OCI-LY1 (cell line): Measurements from ENCODE around the gene DOCK10.

ENCODE experiments used
- H2AFZ ChIP-seq: fragments of 200-600 bp; sonication (generic), shearing (Covaris generic); 2 replicates; pipeline ENCODE4 v1.6.0; 2014; ENCODE audit warnings: antibody characterized with exemption, mild to moderate bottlenecking, low read length
- H3F3A ChIP-seq: fragments of 200-600 bp; sonication (generic), shearing (Covaris generic); 2 replicates; pipeline ENCODE4 v1.6.0; 2014; ENCODE audit warnings: mild to moderate bottlenecking, antibody characterized with exemption, low read length, moderate library complexity; ENCODE audit not compliant: insufficient read depth
- H3K27ac ChIP-seq: fragments of 200-600 bp; sonication (generic); 2 replicates; pipeline ENCODE4 v1.5.1; 2014; ENCODE audit warnings: low read length, mixed run types, mild to moderate bottlenecking, low read depth; ENCODE audit not compliant: poor library complexity, severe bottlenecking
- H3K27me3 ChIP-seq: fragments of 200-600 bp; sonication (generic); 2 replicates; pipeline ENCODE4 v1.6.0; 2014; ENCODE audit warnings: antibody characterized with exemption, mild to moderate bottlenecking, low read length, moderate library complexity; ENCODE audit not compliant: insufficient read depth
- H3K36me3 ChIP-seq: fragments of 200-600 bp; sonication (generic); 2 replicates; pipeline ENCODE4 v1.6.1; 2014; ENCODE audit warnings: mild to moderate bottlenecking, antibody characterized with exemption, low read length, moderate library complexity, mixed read lengths; ENCODE audit not compliant: insufficient read depth
- H3K4me1 ChIP-seq: fragments of 200-600 bp; sonication (generic); 2 replicates; pipeline ENCODE4 v1.5.1; 2014; ENCODE audit warnings: mild to moderate bottlenecking, low read length, moderate library complexity; ENCODE audit not compliant: insufficient read depth, severe bottlenecking
- H3K4me2 ChIP-seq: fragments of 200-600 bp; sonication (generic), shearing (Covaris generic); 2 replicates; pipeline ENCODE4 v1.6.1; 2014; ENCODE audit warnings: low read length
- H3K4me3 ChIP-seq: fragments of 200-600 bp; sonication (generic); 2 replicates; pipeline ENCODE4 v1.5.1; 2014; ENCODE audit warnings: low read length, low read depth, mild to moderate bottlenecking, mixed read lengths; ENCODE audit not compliant: poor library complexity, severe bottlenecking
- H3K79me2 ChIP-seq: fragments of 200-600 bp; shearing (Covaris generic); 2 replicates; pipeline ENCODE4 v1.6.1; 2016; ENCODE audit warnings: mixed run types, low read length, mixed read lengths; ENCODE audit not compliant: insufficient read depth
- H3K9ac ChIP-seq: fragments of 200-600 bp; sonication (generic), shearing (Covaris generic); 2 replicates; pipeline ENCODE4 v1.6.1; 2014; ENCODE audit warnings: mild to moderate bottlenecking, low read length, mixed read lengths
- H3K9me2 ChIP-seq: fragments of 200-600 bp; sonication (generic), shearing (Covaris generic); 2 replicates; pipeline ENCODE4 v1.6.1; 2014; ENCODE audit warnings: low read depth, mild to moderate bottlenecking, low read length, mixed read lengths
- H3K9me3 ChIP-seq: fragments of 200-600 bp; shearing (Covaris generic); 2 replicates; pipeline ENCODE4 v1.6.1; 2014; ENCODE audit warnings: low read length, mixed read lengths
- H4K20me1 ChIP-seq: fragments of 200-600 bp; sonication (generic), shearing (Covaris generic); 2 replicates; pipeline ENCODE4 v1.6.0; 2016; ENCODE audit warnings: mild to moderate bottlenecking, low read length; ENCODE audit not compliant: insufficient read depth
- EZH2 ChIP-seq: fragments of 200-600 bp; sonication (generic), shearing (Covaris generic); IDR thresholded peaks from 2 replicates; pipeline ENCODE4 v1.8.0; 2017; ENCODE audit warnings: borderline replicate concordance, mixed run types, mild to moderate bottlenecking, antibody characterized with exemption, low read length, moderate library complexity, mixed read lengths
- TF ChIP-seq, protein P1 (sequence below): fragments of 200-600 bp; sonication (generic), shearing (Covaris generic); IDR thresholded peaks from 2 replicates; pipeline ENCODE4 v1.5.1; 2017; ENCODE audit warnings: mild to moderate bottlenecking, antibody characterized with exemption, low read length, moderate library complexity, mixed read lengths

Gene DOCK10

GRCh38 chr2:224870341-224870740, 171.9 kb downstream of the DOCK10 start:
- H3K79me2 ChIP-seq, result no peaks in the 10 kb centered on the region
- H3K4me2 ChIP-seq, result no peak overlapping the region
- no peaks in the 10 kb centered on the region for H3K36me3 ChIP-seq
- TF ChIP-seq, protein P1, sequence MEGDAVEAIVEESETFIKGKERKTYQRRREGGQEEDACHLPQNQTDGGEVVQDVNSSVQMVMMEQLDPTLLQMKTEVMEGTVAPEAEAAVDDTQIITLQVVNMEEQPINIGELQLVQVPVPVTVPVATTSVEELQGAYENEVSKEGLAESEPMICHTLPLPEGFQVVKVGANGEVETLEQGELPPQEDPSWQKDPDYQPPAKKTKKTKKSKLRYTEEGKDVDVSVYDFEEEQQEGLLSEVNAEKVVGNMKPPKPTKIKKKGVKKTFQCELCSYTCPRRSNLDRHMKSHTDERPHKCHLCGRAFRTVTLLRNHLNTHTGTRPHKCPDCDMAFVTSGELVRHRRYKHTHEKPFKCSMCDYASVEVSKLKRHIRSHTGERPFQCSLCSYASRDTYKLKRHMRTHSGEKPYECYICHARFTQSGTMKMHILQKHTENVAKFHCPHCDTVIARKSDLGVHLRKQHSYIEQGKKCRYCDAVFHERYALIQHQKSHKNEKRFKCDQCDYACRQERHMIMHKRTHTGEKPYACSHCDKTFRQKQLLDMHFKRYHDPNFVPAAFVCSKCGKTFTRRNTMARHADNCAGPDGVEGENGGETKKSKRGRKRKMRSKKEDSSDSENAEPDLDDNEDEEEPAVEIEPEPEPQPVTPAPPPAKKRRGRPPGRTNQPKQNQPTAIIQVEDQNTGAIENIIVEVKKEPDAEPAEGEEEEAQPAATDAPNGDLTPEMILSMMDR, result no peak
- no peak for TF ChIP-seq EZH2
- H3K4me3 ChIP-seq, result no peak overlapping the region
- no peak overlapping the region for H3K9ac ChIP-seq
- no peaks in the 10 kb centered on the region for H3K9me3 ChIP-seq
- no peak overlapping the region for H3K27ac ChIP-seq
- H2AFZ ChIP-seq, result no peak overlapping the region
- no peaks in the 10 kb centered on the region for H3K9me2 ChIP-seq
- H3K27me3 ChIP-seq, result no peaks in the 10 kb centered on the region
- no peaks in the 10 kb centered on the region for H4K20me1 ChIP-seq
- H3F3A ChIP-seq, result no peaks in the 10 kb centered on the region
- H3K4me1 ChIP-seq, result no peaks in the 10 kb centered on the region

DNA sequence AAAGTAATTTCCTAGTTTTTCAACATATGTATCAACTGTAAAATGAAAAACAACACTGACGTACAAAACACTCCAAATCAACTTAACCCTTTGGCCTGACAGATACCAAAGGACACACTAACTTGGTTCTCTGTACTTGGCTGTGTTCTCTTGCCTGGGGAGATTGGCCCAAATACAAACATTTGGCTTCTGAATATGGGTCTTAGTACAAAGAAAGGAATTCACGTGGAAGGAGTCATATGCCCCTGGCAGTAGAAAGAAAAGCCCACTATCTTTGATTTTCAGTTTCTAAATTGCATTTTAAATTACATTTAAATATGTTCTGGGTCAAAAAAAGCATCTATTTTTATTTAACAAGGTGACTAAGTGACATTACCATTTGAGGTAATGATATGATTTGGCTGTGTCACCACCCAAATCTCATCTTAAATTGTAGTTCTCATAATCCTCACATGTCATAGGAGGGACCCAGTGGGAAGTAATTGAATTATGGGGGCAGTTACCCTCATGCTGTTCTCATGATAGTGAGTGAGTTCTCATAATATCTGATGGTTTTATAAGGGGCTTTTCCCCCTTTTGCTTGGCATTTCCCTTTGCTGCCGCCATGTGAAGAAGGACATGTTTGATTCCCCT, 172.6 kb downstream of the DOCK10 start:
- no peaks in the 10 kb centered on the region for H3K36me3 ChIP-seq
- no peaks in the 10 kb centered on the region for H3F3A ChIP-seq
- no peak overlapping the region for H3K4me3 ChIP-seq
- H3K9me3 ChIP-seq, result no peaks in the 10 kb centered on the region
- H4K20me1 ChIP-seq, result no peaks in the 10 kb centered on the region
- H3K27ac ChIP-seq, result no peak overlapping the region
- no peaks in the 10 kb centered on the region for H3K79me2 ChIP-seq
- no peak overlapping the region for H3K4me2 ChIP-seq
- no peak overlapping the region for H2AFZ ChIP-seq
- H3K27me3 ChIP-seq, result no peaks in the 10 kb centered on the region
- H3K9me2 ChIP-seq, result no peaks in the 10 kb centered on the region
- TF ChIP-seq, protein P1, result no peak
- TF ChIP-seq EZH2, result no peak
- H3K9ac ChIP-seq, result no peak overlapping the region
- no peaks in the 10 kb centered on the region for H3K4me1 ChIP-seq

DNA sequence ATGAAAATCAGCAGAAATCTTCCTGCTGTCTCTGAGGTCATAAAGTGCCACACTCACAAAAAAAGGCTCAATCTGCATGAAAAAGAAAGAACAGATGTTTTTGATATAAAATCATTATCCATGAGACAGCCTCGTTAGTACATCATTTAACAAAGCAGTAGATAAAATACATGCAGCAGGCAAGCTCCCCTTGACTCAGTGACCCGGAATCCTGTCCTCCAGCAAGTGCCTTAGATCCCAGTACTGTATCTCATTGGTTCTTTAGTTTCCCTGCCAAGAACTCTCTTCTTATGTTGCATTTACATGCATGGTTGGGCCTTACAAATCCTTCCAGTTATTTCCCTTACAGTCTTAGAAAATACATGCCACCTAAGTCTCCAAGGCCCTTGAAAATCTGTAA, 177.3 kb downstream of the DOCK10 start:
- H3K9ac ChIP-seq, result no peak overlapping the region
- H3K27ac ChIP-seq, result no peak overlapping the region
- no peak overlapping the region for H3K4me3 ChIP-seq
- H3K4me1 ChIP-seq, result no peaks in the 10 kb centered on the region
- no peak overlapping the region for H3K4me2 ChIP-seq
- no peaks in the 10 kb centered on the region for H3K9me3 ChIP-seq
- no peaks in the 10 kb centered on the region for H4K20me1 ChIP-seq
- no peaks in the 10 kb centered on the region for H3K9me2 ChIP-seq
- H2AFZ ChIP-seq, result no peak overlapping the region
- no peaks in the 10 kb centered on the region for H3K79me2 ChIP-seq
- TF ChIP-seq EZH2, result no peak
- TF ChIP-seq, protein P1, result no peak
- no peaks in the 10 kb centered on the region; the same call in 1 of the 2 replicates for H3K36me3 ChIP-seq
- no peaks in the 10 kb centered on the region for H3K27me3 ChIP-seq
- H3F3A ChIP-seq, result no peaks in the 10 kb centered on the region
